Hepatocyte (in vitro differentiated cells): ENCODE measurements around the gene KCTD19. TPM values are rescaled to one million over a fixed set of nuclear protein-coding genes. Genes with fewer than 3 reads are reported as not detected.

ENCODE experiments used
- DNase-seq: peaks from one replicate; pipeline ENCODE4 v3.0.0-alpha.2; 2016; ENCODE audit warnings: low spot score
- H2AFZ ChIP-seq: fragments of 200-600 bp; sonication (generic); 2 replicates; pipeline ENCODE4 v1.6.0; 2016; ENCODE audit warnings: antibody characterized with exemption, mild to moderate bottlenecking
- H3K27ac ChIP-seq: fragments of 200-600 bp; sonication (generic); 2 replicates; pipeline ENCODE4 v1.5.1; 2016; ENCODE audit warnings: mild to moderate bottlenecking
- H3K27me3 ChIP-seq: fragments of 200-600 bp; sonication (generic); 2 replicates; pipeline ENCODE4 v1.6.1; 2016
- H3K36me3 ChIP-seq: fragments of 200-600 bp; sonication (generic); replicated peaks from 2 replicates; pipeline ENCODE4 v1.5.1; 2016; ENCODE audit warnings: low read depth; ENCODE audit not compliant: insufficient read depth
- H3K4me1 ChIP-seq: fragments of 200-600 bp; sonication (generic); 2 replicates; pipeline ENCODE4 v1.5.1; 2016; ENCODE audit warnings: mild to moderate bottlenecking, moderate library complexity; ENCODE audit not compliant: insufficient read depth
- H3K4me2 ChIP-seq: fragments of 200-600 bp; sonication (generic); 2 replicates; pipeline ENCODE4 v1.6.0; 2016
- H3K4me3 ChIP-seq: fragments of 200-600 bp; sonication (generic); 2 replicates; pipeline ENCODE4 v1.5.1; 2016; ENCODE audit warnings: mild to moderate bottlenecking
- H3K79me2 ChIP-seq: fragments of 200-600 bp; sonication (generic); 2 replicates; pipeline ENCODE4 v1.6.0; 2017; ENCODE audit warnings: mild to moderate bottlenecking
- H3K9me2 ChIP-seq: fragments of 200-600 bp; sonication (generic); replicated peaks from 2 replicates; pipeline ENCODE4 v1.6.0; 2017; ENCODE audit warnings: mild to moderate bottlenecking; ENCODE audit not compliant: insufficient read depth
- H3K9me3 ChIP-seq: fragments of 200-600 bp; sonication (generic); 2 replicates; pipeline ENCODE4 v1.5.1; 2016; ENCODE audit warnings: low read depth, mild to moderate bottlenecking
- H4K20me1 ChIP-seq: fragments of 200-600 bp; sonication (generic); 2 replicates; pipeline ENCODE4 v1.6.0; 2016; ENCODE audit warnings: mild to moderate bottlenecking; ENCODE audit not compliant: insufficient read depth, poor library complexity, severe bottlenecking
- CTCF ChIP-seq: fragments of 200-600 bp; sonication (generic); IDR thresholded peaks from 2 replicates; pipeline ENCODE4 v1.5.1; 2016; ENCODE audit warnings: antibody characterized with exemption, mild to moderate bottlenecking; ENCODE audit not compliant: poor library complexity
- EZH2 ChIP-seq: fragments of 200-600 bp; sonication (generic); IDR thresholded peaks from 2 replicates; pipeline ENCODE4 v1.6.1; 2016; ENCODE audit warnings: antibody characterized with exemption, mild to moderate bottlenecking, borderline replicate concordance
- EZH2phosphoT487 ChIP-seq: fragments of 200-600 bp; sonication (generic); IDR thresholded peaks from one replicate; pipeline ENCODE4 v1.6.1; 2018; ENCODE audit warnings: antibody characterized with exemption, mild to moderate bottlenecking, low read depth, moderate library complexity; ENCODE audit not compliant: unreplicated experiment, severe bottlenecking
- WGBS: methylation state at CpG from one replicate; pipeline ENCODE4 v1.1.6; 2016; ENCODE audit warnings: low lambda C conversion rate; ENCODE audit errors: missing lambda C conversion rate; 5-methylcytosine and 5-hydroxymethylcytosine counted together
- polyA plus RNA-seq: library from polyadenylated mRNA; unstranded; fragments of >200 nt; fragmentation: Nextera tagmentation; extraction: Ambion mirVana; gene quantifications from 2 replicates; pipeline ENCODE4 v1.2.1, GENCODE V29; 2016
- total RNA-seq: library from RNA; depleted of rRNA; stranded (reverse); fragments of >200 nt; gene quantifications from 2 replicates; pipeline ENCODE4 v1.2.3, GENCODE V29; 2014

KCTD19 gene
- total and polyA plus RNA-seq, 2 experiments from 2014 or later = not detected

- Histone ChIP-seq H3K4me2 (no peak overlapping the region), H4K20me1 (no peaks in the 10 kb centered on the region), H2AFZ (no peak overlapping the region), H3K9me3 (no peaks in the 10 kb centered on the region), H3K4me3 (no peak overlapping the region), H3K36me3 (no peaks in the 10 kb centered on the region), H3K27me3 (no peaks in the 10 kb centered on the region), H3K79me2 (no peaks in the 10 kb centered on the region), H3K27ac (no peak overlapping the region), H3K9me2 (no peaks in the 10 kb centered on the region), H3K4me1 (no peaks in the 10 kb centered on the region)
- TF ChIP-seq CTCF (no peak), EZH2 (no peak), EZH2phosphoT487 (no peak)
- 61% methylated on average over 3 of the region's 3 CpGs for WGBS
- DNase-seq = no peak
Observed at GRCh38 chr16:67263201-67263600, 63.3 kb downstream of the KCTD19 start.

- Histone ChIP-seq H3K27ac (no peak overlapping the region), H3K4me1 (no peaks in the 10 kb centered on the region), H3K9me3 (no peaks in the 10 kb centered on the region), H3K27me3 (no peaks in the 10 kb centered on the region), H3K4me3 (no peak overlapping the region), H3K4me2 (no peak overlapping the region), H2AFZ (no peak overlapping the region), H3K9me2 (no peaks in the 10 kb centered on the region), H3K79me2 (no peaks in the 10 kb centered on the region), H3K36me3 (no peaks in the 10 kb centered on the region), H4K20me1 (no peaks in the 10 kb centered on the region)
- TF ChIP-seq CTCF = peak; percentile 62
- no peak for TF ChIP-seq EZH2
- TF ChIP-seq EZH2phosphoT487 = no peak
- peak; percentile 74 for DNase-seq
- 70% methylated on average over 4 of the region's 4 CpGs for WGBS
Observed at GRCh38 chr16:67260426-67261063, 66.0 kb downstream of the KCTD19 start.

- no peak overlapping the region for H3K4me2 ChIP-seq
- no peaks in the 10 kb centered on the region for H3K9me3 ChIP-seq
- no peaks in the 10 kb centered on the region for H3K4me1 ChIP-seq
- no peak for TF ChIP-seq EZH2phosphoT487
- no peak for TF ChIP-seq CTCF
- no peak for TF ChIP-seq EZH2
- DNase-seq = no peak
- no peak overlapping the region for H2AFZ ChIP-seq
- no peaks in the 10 kb centered on the region for H3K27me3 ChIP-seq
- H3K4me3 ChIP-seq = no peak overlapping the region
- H3K9me2 ChIP-seq = no peaks in the 10 kb centered on the region
- H4K20me1 ChIP-seq = no peaks in the 10 kb centered on the region
- no peaks in the 10 kb centered on the region for H3K79me2 ChIP-seq
- H3K27ac ChIP-seq = no peak overlapping the region
- 91% methylated on average over 12 of the region's 12 CpGs for WGBS
- no peaks in the 10 kb centered on the region for H3K36me3 ChIP-seq
Observed at GRCh38 chr16:67259705-67260104, 66.8 kb downstream of the KCTD19 start.
